Immature natural killer cell (primary cell): Measurements from ENCODE around the gene PROK1. TPM values are rescaled to one million over a fixed set of nuclear protein-coding genes. Genes with fewer than 3 reads are reported as not detected.
"Not testable (repeated sequence)": the region's sequence is repeated elsewhere in the genome, so short reads cannot be mapped to it uniquely, and the experiment has no call there.

Experiments
- DNase-seq, 3 donors: peaks; one replicate each; pipeline ENCODE4 v3.0.0; 2022; ENCODE audit warnings: mixed read lengths in 1 of 3
- H3K27ac Mint-ChIP-seq, 6 donors: one replicate each; pipeline ENCODE4 v1.8.0; 2020; ENCODE audit warnings: mixed read lengths in 6 of 6, mild to moderate bottlenecking in 5 of 6, inconsistent platforms in 4 of 6, moderate library complexity in 3 of 6
- H3K27me3 Mint-ChIP-seq, 3 donors: one replicate each; pipeline ENCODE4 v1.8.0; 2020 to 2021; ENCODE audit warnings: low read depth in 3 of 3, mild to moderate bottlenecking in 3 of 3, mixed read lengths in 3 of 3, moderate library complexity in 3 of 3, inconsistent platforms in 1 of 3
- H3K36me3 Mint-ChIP-seq, 3 donors: one replicate each; pipeline ENCODE4 v1.8.0; 2020; ENCODE audit warnings: mixed read lengths in 3 of 3, inconsistent platforms in 2 of 3, mild to moderate bottlenecking in 2 of 3
- H3K4me1 Mint-ChIP-seq, 2 donors: one replicate each; pipeline ENCODE4 v1.8.0; 2020; ENCODE audit warnings: inconsistent platforms in 2 of 2, mild to moderate bottlenecking in 2 of 2, mixed read lengths in 2 of 2, moderate library complexity in 1 of 2
- H3K4me3 Mint-ChIP-seq, 5 donors: one replicate each; pipeline ENCODE4 v1.8.0; 2020; ENCODE audit warnings: mild to moderate bottlenecking in 5 of 5, mixed read lengths in 5 of 5, inconsistent platforms in 3 of 5, moderate library complexity in 3 of 5
- H3K9me3 Mint-ChIP-seq, 6 donors: one replicate each; pipeline ENCODE4 v1.8.0; 2020; ENCODE audit warnings: mild to moderate bottlenecking in 6 of 6, mixed read lengths in 6 of 6, inconsistent platforms in 4 of 6, moderate library complexity in 3 of 6
- polyA plus RNA-seq, 3 donors: library from polyadenylated mRNA; unstranded; fragments of 300-500 nt; fragmentation: Illumina TruSeq; gene quantifications; one replicate each; pipeline ENCODE4 v1.2.3, GENCODE V29; 2021

PROK1 gene, protein sequence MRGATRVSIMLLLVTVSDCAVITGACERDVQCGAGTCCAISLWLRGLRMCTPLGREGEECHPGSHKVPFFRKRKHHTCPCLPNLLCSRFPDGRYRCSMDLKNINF
- polyA plus RNA-seq = not detected

DNA sequence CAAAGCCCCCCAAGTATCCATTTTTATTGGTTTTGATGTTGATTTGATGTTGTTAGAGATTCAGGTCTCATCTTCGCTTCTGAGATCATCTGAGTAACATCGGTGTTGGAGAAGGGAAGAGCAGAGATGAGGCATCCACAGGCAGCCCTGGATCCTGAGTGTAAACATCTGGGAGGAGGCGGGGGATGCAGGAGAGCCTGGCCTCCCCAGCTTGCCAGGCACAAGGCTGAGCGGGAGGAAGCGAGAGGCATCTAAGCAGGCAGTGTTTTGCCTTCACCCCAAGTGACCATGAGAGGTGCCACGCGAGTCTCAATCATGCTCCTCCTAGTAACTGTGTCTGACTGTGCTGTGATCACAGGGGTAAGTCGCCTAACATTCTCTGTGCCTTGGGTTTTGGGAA lies at the start of gene PROK1:
TSS of gene PROK1 (plus strand) at position 221 of the 400 bp plus-strand sequence. CDS start at position 289, 68 bp downstream.
- no peaks in the 10 kb centered on the region for H3K9me3 Mint-ChIP-seq
- no peak within 1 kb of the TSS for H3K4me3 Mint-ChIP-seq
- no peaks in the 10 kb centered on the region for H3K4me1 Mint-ChIP-seq
- no peaks in the 10 kb centered on the region for H3K36me3 Mint-ChIP-seq
- H3K27me3 Mint-ChIP-seq = no peaks in the 10 kb centered on the region
- DNase-seq = no peak
- no peak within 1 kb of the TSS for H3K27ac Mint-ChIP-seq

DNA sequence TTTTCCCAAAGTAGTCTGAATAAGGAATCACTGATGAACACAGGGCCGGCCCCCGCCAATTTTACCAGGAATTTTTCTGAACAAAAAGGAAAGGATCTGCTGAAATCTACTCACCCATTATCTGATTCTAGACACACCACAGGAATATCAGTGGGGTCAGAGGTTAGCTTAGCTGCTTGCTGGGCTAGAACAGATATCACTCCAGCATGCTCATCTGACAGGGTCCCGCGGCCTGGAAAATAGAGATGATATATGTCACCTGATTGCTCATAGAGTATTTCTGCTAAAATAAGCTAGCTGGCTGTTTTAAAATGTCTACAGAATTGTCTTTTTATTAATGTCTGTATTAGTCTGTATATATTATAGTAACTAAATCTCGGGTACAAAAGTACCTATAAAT lies 47.1 kb upstream of the PROK1 start:
- H3K9me3 Mint-ChIP-seq = no peaks in the 10 kb centered on the region
- H3K27ac Mint-ChIP-seq = no peak overlapping the region
- H3K4me1 Mint-ChIP-seq = peaks cover 23 to 34% of the 10 kb centered on the region in 2 donors
- H3K4me3 Mint-ChIP-seq = no peak overlapping the region
- H3K27me3 Mint-ChIP-seq = peaks cover 5 to 12% (median 12%) of the 10 kb centered on the region in 3 donors
- peaks cover 3 to 21% (median 6%) of the 10 kb centered on the region in 3 donors for H3K36me3 Mint-ChIP-seq
- DNase-seq = no peak

DNA sequence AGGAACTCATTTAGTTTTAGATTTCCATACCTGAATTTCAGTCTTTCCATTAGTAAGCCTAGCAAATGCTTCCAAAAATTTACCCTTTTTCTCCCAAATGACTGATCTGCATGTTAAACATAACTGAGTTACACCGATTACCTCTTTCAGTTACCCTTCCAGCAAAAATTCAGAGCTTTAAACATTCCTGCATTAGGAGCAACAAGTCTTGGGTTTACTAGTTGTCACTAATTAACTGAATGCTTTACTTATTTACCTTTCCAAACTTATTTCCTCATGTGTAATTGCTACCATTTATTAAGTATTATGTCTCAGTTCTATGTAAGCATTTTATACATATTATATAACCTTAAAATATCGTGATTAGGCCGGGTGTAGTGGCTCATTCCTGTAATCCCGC lies 46.5 kb upstream of the PROK1 start:
- H3K9me3 Mint-ChIP-seq = no peaks in the 10 kb centered on the region
- H3K36me3 Mint-ChIP-seq = peaks cover 3 to 21% (median 6%) of the 10 kb centered on the region in 3 donors
- peaks cover 5 to 13% (median 12%) of the 10 kb centered on the region in 3 donors for H3K27me3 Mint-ChIP-seq
- H3K27ac Mint-ChIP-seq = no peak overlapping the region
- H3K4me3 Mint-ChIP-seq = no peak overlapping the region
- peaks cover 23 to 34% of the 10 kb centered on the region in 2 donors for H3K4me1 Mint-ChIP-seq
- no peak for DNase-seq

- Mint-ChIP-seq H3K36me3 (peaks cover 3 to 11% (median 6%) of the 10 kb centered on the region in 3 donors), H3K27ac (peak overlapping the region; percentile 32 to 100 (median 98)), H3K27me3 (peaks cover 3 to 12% (median 12%) of the 10 kb centered on the region in 3 donors), H3K4me1 (peaks cover 23 to 34% of the 10 kb centered on the region in 2 donors), H3K4me3 (peak overlapping the region; percentile 96 to 100 (median 100))
- not testable (repeated sequence) for H3K9me3 Mint-ChIP-seq, DNase-seq
Measured at GRCh38 chr1:110406407-110406806, 44.5 kb upstream of the PROK1 start.

- Mint-ChIP-seq H3K4me1 (peaks cover 23 to 34% of the 10 kb centered on the region in 2 donors), H3K9me3 (no peaks in the 10 kb centered on the region), H3K36me3 (peaks cover 3 to 9% (median 3%) of the 10 kb centered on the region in 3 donors), H3K27ac (peak within 1 kb of the TSS; percentile 95 to 100 (median 98)), H3K27me3 (peaks cover 3 to 12% (median 12%) of the 10 kb centered on the region in 3 donors), H3K4me3 (peak within 1 kb of the TSS; percentile 96 to 100 (median 100))
- DNase-seq = peak; percentile 91 to 93 (median 92)
Measured at GRCh38 chr1:110407260-110408210, 43.4 kb upstream of the PROK1 start, which contains the start of gene LAMTOR5. LAMTOR5 (minus strand) TSS chr1:110407694; CDS start chr1:110407620, 74 bp downstream.

DNA sequence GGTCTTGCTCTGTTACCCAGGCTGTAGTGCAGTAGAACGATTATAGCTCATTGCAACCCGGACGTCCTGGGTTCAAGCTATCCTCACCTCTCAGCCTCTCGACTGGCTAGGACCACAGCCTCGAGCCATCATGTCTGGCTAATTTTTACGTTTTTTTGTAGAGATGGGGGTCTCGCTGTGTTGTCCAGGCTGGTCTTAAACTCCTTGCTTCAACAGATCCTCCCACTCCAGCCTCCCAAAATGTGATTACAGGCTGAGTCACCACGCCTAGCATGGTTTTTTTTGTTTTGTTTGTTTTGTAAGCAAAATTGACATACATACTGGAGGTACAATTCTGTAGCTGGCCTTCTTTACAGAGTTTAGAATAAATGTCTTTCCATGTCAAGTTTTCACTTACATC lies 42.5 kb upstream of the PROK1 start:
- H3K27me3 Mint-ChIP-seq = peaks cover 3 to 12% (median 12%) of the 10 kb centered on the region in 3 donors
- peak overlapping the region; percentile 96 to 100 (median 100) for H3K4me3 Mint-ChIP-seq
- peaks cover 3 to 8% (median 3%) of the 10 kb centered on the region in 3 donors for H3K36me3 Mint-ChIP-seq
- H3K27ac Mint-ChIP-seq = peak overlapping the region in 5 of 6 donors; percentile 60 to 100 (median 76)
- H3K4me1 Mint-ChIP-seq = peaks cover 23 to 34% of the 10 kb centered on the region in 2 donors
- no peak for DNase-seq
- H3K9me3 Mint-ChIP-seq = no peaks in the 10 kb centered on the region

- peak overlapping the region in 2 of 6 donors; percentile 20 to 100 for H3K27ac Mint-ChIP-seq
- no peaks in the 10 kb centered on the region for H3K9me3 Mint-ChIP-seq
- peak overlapping the region; percentile 26 to 100 (median 58) for H3K4me3 Mint-ChIP-seq
- H3K36me3 Mint-ChIP-seq = peaks cover 0 to 3% (median under 1%) of the 10 kb centered on the region in 3 donors
- DNase-seq = no peak
- H3K27me3 Mint-ChIP-seq = peaks cover 3 to 12% (median 12%) of the 10 kb centered on the region in 3 donors
- H3K4me1 Mint-ChIP-seq = peaks cover 22 to 34% of the 10 kb centered on the region in 2 donors
Measured at GRCh38 chr1:110409316-110409715, 41.6 kb upstream of the PROK1 start.

DNA sequence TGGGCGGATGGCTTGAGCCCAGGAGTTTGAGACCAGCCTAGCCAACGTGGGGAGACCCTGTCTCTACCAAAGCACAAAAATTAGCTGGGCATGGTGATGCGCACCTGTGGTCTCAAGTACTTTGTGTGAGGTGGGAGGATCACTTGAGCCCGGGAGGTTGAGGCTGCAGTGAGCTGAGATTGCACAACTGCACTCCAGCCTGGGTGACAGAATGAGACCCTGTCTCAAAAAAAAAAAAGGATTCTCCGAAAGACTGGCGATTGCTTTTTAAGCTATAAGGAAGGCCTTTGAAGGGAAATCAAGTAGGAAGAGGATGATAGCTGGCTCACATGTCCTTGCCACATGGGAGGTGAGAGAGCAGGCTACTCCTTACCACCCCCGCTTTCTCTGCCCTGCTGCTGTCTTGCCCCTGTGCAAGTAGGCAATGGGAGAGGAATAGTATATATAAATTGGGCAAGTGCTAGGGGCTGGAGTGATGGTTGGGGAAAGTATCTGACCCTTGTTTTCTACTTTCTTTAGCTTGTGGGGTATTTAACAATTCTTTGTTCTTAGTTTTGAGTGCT lies 39.7 kb upstream of the PROK1 start:
- Mint-ChIP-seq H3K9me3 (no peaks in the 10 kb centered on the region), H3K36me3 (peaks cover 0 to 3% (median 0%) of the 10 kb centered on the region in 3 donors), H3K27ac (no peak overlapping the region), H3K4me1 (peaks cover 18 to 26% of the 10 kb centered on the region in 2 donors), H3K4me3 (no peak overlapping the region), H3K27me3 (peaks cover 3 to 14% (median 12%) of the 10 kb centered on the region in 3 donors)
- DNase-seq = no peak

DNA sequence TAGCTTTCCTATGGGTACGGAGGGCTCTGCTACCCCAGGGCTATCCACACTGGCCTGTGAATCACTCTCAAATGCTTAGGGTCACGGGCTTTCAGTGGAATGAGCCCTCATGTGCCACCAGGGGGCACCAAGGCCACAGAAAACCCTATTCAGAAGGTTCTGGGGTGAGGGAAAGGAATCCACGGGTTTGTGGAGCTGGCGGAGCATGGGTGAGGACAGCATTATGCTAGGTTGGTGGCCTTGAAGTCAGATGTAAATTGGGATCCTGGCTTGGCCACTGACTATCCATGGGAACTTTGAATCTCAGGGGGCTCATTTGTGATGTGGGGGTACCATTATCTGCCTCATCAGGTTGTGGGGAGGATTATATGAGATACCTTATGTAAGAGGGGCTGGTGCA lies 38.4 kb upstream of the PROK1 start:
- H3K27me3 Mint-ChIP-seq = peaks cover 2 to 6% (median 5%) of the 10 kb centered on the region in 3 donors
- peaks cover 8 to 13% of the 10 kb centered on the region in 2 donors for H3K4me1 Mint-ChIP-seq
- H3K36me3 Mint-ChIP-seq = peaks cover 0 to under 1% (median 0%) of the 10 kb centered on the region in 3 donors
- H3K9me3 Mint-ChIP-seq = no peaks in the 10 kb centered on the region
- H3K27ac Mint-ChIP-seq = peak overlapping the region in 2 of 6 donors; percentile 24 to 27
- peak; percentile 23 to 39 (median 26) for DNase-seq
- H3K4me3 Mint-ChIP-seq = no peak overlapping the region

GRCh38 chr1:110413045-110413444 lies 37.9 kb upstream of the PROK1 start:
- not testable (repeated sequence) for H3K4me1 Mint-ChIP-seq, H3K4me3 Mint-ChIP-seq, DNase-seq, H3K27me3 Mint-ChIP-seq, H3K27ac Mint-ChIP-seq, H3K9me3 Mint-ChIP-seq, H3K36me3 Mint-ChIP-seq

GRCh38 chr1:110418729-110419128 lies 32.2 kb upstream of the PROK1 start:
- no peaks in the 10 kb centered on the region for H3K9me3 Mint-ChIP-seq
- DNase-seq = no peak
- H3K27me3 Mint-ChIP-seq = peaks cover 0 to 2% (median 0%) of the 10 kb centered on the region in 3 donors
- H3K36me3 Mint-ChIP-seq = no peaks in the 10 kb centered on the region
- H3K27ac Mint-ChIP-seq = no peak overlapping the region
- H3K4me3 Mint-ChIP-seq = no peak overlapping the region
- H3K4me1 Mint-ChIP-seq = no peaks in the 10 kb centered on the region

DNA sequence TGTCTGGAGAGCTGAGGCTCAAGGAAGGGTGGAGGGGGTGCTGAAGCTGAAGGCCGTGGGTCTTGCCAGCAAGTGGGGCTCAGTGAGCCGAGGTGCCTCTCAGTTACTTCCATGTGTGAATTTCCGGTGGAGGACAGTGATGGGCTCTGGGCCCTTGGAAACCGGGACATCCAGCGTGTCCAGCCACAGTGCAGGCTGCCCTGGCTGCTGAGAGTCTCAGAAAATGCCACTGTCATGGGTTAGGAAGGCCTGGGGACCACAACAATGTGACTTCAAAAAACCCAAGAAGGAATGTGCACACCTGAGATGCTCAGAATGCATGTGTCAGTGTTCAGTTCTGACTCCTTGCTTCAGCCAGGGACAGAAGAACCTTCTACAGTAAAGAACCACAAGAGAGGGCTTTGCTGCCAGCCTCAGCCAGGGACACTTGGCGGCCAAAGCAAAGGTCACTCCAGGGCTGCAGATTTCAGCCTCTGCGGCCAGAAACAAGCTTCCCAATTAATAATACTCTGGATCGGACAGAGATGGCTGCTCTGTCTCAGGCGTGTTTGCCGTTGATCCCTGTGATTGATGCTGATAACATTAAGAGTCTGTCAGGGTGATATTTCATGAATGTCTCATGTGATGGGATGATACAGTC lies 30.8 kb upstream of the PROK1 start:
- peaks cover 0 to 3% (median 2%) of the 10 kb centered on the region in 3 donors for H3K27me3 Mint-ChIP-seq
- no peak for DNase-seq
- no peaks in the 10 kb centered on the region for H3K4me1 Mint-ChIP-seq
- H3K9me3 Mint-ChIP-seq = no peaks in the 10 kb centered on the region
- no peak overlapping the region for H3K4me3 Mint-ChIP-seq
- H3K27ac Mint-ChIP-seq = no peak overlapping the region
- H3K36me3 Mint-ChIP-seq = no peaks in the 10 kb centered on the region
